22Rv1 (cell line): ENCODE data around the gene TRERF1.

ENCODE experiments used
- H3K27ac ChIP-seq: fragments of 450-650 bp; 2 replicates; pipeline ENCODE4 v1.5.1; 2017
- ZFX ChIP-seq: fragments of 450-650 bp; IDR thresholded peaks from 2 replicates; pipeline ENCODE4 v1.6.1; 2017; ENCODE audit warnings: antibody characterized with exemption, borderline replicate concordance
- TF ChIP-seq, protein P1 (sequence below): fragments of 450-650 bp; IDR thresholded peaks from 2 replicates; pipeline ENCODE4 v1.5.1; 2017; ENCODE audit warnings: mild to moderate bottlenecking

Gene TRERF1

DNA sequence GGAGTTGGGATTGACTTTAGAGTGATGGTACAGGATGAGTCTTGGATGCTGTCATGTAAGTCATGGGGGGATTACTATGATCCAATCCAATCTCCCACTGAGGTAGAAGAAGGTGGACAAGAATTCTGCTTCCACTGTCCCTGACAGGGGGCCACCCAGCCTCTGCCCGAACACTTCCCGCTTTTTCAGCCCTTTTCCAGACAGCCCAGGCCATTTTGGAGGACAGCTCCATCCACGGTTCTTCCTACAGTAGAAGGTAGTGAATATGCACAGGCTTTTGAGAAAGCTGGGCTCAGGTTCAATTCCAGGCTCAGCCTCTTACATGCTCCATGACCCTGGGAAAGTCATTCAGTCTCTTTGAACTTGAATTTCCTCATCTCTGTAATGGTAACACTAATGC, 31.0 kb downstream of the TRERF1 start:
- no peak for TF ChIP-seq ZFX
- TF ChIP-seq, protein P1, sequence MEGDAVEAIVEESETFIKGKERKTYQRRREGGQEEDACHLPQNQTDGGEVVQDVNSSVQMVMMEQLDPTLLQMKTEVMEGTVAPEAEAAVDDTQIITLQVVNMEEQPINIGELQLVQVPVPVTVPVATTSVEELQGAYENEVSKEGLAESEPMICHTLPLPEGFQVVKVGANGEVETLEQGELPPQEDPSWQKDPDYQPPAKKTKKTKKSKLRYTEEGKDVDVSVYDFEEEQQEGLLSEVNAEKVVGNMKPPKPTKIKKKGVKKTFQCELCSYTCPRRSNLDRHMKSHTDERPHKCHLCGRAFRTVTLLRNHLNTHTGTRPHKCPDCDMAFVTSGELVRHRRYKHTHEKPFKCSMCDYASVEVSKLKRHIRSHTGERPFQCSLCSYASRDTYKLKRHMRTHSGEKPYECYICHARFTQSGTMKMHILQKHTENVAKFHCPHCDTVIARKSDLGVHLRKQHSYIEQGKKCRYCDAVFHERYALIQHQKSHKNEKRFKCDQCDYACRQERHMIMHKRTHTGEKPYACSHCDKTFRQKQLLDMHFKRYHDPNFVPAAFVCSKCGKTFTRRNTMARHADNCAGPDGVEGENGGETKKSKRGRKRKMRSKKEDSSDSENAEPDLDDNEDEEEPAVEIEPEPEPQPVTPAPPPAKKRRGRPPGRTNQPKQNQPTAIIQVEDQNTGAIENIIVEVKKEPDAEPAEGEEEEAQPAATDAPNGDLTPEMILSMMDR = no peak
- no peak overlapping the region for H3K27ac ChIP-seq

DNA sequence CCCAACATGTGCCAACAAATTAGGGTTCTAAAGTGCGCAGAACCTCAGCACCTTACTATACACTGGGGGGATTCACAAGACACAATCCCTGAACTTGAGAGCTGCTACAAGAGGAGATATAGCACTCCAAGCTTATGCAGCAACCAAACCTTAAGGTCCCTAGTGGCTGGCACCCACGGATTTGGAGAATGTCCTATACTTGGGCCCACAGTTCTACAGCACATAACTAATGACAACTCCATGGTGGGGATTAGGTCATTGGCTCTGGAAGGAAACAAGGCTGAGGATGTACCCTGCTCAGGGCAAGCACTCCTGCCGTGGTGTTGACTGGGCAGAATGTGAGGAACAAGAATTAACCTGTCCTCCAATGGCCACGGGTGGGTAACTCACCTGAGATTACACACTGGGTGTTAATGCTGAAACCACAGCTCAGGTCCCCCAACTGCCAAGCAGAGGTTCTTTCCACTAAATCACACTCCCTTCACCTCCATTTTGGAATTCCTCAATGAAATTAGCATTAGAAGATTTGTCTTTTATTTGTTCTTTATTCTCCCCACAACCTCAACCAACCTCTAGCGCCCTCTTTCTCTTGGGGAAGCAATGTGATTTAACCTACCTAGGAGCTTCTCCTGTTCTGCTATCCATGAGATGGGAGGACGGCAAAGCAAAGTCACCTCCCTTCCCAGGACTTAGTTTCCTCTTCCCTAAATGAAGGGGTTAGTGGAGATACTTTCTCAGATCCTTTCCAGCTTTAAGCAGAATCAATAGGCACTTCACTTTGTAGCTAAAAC, 32.0 kb downstream of the TRERF1 start:
- no peak overlapping the region for H3K27ac ChIP-seq

DNA sequence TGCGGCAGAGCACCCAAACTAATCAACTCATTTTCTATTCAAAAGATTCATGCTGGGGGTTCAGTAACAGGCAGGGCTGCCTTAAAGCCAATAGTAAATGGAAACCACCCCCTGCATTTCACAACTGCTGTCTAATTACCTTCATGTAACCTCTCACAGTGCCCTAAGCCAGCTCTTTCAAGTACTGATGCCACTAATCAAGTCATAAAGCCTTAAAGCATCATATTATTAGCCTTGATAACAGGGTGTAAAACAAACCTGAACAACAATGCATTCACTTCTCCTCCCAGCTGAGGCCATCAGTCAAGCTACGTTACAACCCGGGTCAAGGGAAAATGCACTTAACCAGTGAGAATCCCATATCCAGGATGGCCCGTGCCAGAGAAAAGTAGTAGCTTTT, 33.0 kb downstream of the TRERF1 start:
- H3K27ac ChIP-seq = no peak overlapping the region
- no peak for TF ChIP-seq ZFX
- TF ChIP-seq, protein P1 = no peak

More for the DNA sequence above, 32.0 kb downstream of the TRERF1 start:
- TF ChIP-seq ZFX = no peak
- TF ChIP-seq, protein P1 = no peak

DNA sequence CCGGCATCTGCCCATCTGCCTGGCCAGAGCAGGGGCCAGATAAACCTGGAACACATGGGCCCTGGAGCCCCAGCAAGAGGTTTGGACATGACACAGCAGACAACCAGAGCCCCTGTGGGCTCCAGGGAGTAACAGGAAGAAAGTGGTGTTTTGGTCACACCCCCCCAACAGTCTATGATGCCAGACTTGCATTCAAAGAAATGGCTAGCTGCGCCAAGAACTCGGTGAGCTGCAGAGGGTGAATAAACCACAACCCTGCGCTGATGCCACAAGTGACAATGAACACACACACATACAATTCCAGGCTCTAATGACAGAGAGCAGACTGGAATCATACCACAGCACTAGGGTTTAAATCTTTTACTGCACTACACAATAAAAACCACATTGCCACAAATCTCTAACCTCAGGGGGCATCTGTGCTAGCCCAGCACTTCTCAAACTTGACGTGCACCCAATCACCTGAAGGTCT, 34.0 kb downstream of the TRERF1 start:
- no peak for TF ChIP-seq ZFX
- TF ChIP-seq, protein P1 = no peak

DNA sequence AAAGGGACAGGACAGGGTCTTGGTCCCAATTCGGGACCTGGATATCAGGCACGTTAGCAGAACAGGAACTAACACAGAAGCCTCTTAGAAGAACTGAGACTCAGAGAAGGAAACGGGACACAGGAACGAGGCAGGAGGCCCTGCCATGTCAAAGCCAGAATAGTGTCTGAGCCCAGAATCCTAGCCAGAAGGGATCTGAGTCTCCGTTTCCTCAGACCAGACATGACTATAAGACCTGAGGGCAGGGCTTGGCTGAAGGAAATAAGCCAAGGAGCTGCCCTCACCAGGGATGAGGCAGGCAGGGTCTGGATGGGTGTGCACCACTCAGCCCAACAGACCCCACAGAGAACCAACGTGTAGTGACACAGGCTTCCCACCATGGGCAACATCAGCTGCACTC, 40.3 kb downstream of the TRERF1 start:
- TF ChIP-seq ZFX = no peak
- TF ChIP-seq, protein P1 = no peak
- no peak overlapping the region for H3K27ac ChIP-seq

More for the DNA sequence above, 34.0 kb downstream of the TRERF1 start:
- H3K27ac ChIP-seq = no peak overlapping the region

DNA sequence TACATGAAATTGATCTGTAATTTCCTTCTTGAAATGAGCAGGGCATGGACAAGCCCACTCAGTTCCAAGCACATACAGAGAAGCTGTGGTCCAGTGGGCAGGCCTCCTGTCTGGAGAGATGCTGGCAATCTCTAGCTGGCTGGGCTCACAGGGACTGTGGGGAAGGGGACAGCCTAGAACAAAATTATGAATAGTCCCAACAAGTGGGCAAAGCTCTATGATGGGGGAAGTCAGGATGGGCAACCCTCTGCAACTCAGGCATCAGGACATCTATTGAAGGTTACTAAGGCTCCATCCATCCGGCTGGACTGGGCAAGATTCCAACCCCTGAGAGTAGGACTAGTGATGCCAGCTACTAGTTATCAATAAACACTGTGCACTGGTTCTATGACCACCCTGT, 40.9 kb downstream of the TRERF1 start:
- H3K27ac ChIP-seq = no peak overlapping the region
- TF ChIP-seq, protein P1 = no peak
- no peak for TF ChIP-seq ZFX

DNA sequence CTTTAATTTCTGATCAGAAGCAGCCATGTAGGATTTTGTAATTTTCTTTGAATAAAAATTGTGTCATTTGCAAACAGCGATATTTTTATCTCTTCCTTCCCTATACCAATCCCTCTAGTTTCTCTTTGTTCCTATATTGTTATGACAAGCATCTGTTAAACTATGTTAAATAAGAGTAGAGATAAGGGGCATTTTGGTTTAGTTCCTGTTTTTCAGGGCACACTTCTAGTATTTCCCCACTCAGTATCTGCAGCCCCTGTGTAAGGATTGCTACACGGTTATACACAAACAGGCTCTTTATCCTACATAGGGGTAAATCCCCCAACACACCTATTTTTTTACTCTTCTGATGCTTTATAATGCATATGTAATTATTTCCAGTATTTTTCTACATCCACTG, 42.1 kb downstream of the TRERF1 start:
- TF ChIP-seq, protein P1 = no peak
- no peak for TF ChIP-seq ZFX

More for the DNA sequence above, 42.1 kb downstream of the TRERF1 start:
- H3K27ac ChIP-seq = no peak overlapping the region
